Left forelimb (tissue), 1 donor: Measurements from ENCODE around the gene TMSB4X.
"Not testable (repeated sequence)": the region's sequence is repeated elsewhere in the genome, so short reads cannot be mapped to it uniquely, and the experiment has no call there.

ENCODE experiments used
- DNase-seq: peaks from one replicate; pipeline ENCODE4 v3.0.0-alpha.2; 2018; ENCODE audit warnings: low spot score

TMSB4X gene

DNA sequence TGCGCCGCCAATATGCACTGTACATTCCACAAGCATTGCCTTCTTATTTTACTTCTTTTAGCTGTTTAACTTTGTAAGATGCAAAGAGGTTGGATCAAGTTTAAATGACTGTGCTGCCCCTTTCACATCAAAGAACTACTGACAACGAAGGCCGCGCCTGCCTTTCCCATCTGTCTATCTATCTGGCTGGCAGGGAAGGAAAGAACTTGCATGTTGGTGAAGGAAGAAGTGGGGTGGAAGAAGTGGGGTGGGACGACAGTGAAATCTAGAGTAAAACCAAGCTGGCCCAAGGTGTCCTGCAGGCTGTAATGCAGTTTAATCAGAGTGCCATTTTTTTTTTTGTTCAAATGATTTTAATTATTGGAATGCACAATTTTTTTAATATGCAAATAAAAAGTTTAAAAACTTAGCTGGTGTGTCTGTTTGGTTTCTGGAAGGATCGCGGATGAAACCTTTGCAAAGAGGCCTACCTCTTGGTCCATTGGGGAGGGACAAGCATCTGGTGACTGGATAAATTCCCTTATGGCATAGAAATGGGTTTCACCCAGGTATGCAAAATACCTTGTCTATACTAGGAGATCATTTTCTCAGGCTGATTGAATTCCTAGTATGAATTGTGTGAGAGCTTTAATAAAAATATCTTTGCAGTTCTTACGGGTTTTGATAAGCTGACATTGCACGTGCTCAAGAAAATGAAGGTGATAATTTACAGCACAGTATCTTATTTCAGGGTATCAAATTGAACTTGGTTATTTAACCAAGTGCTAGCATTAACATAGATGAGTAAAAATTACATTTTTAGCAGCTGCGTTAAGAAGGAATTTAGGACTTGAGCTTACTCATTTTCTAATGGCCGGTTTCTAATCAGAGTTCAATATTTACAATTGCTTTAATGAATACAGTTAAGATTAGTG lies 2.2 kb downstream of the TMSB4X start:
- DNase-seq, result not testable (repeated sequence)

DNA sequence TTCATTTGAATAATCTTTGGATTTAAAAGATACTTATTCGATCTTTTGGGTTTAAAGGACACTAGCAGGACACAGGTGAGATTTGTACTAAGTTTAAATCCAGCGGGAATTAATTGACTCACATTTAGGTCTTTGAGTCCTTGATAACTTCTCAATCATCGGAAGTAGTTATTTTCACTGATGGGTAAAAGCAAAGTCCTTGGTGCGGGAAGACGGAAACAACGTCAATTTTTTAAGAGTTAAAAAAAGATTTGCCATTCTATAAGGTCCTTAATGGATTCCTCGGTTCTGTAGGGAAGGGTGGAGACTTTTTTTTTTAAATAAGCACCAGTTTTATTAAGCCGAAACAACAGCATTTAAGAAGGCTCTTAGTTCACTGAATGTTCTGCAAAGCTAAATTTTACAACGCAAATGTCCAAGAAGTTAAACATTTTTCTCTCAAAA lies 2.9 kb downstream of the TMSB4X start:
- no peak for DNase-seq

DNA sequence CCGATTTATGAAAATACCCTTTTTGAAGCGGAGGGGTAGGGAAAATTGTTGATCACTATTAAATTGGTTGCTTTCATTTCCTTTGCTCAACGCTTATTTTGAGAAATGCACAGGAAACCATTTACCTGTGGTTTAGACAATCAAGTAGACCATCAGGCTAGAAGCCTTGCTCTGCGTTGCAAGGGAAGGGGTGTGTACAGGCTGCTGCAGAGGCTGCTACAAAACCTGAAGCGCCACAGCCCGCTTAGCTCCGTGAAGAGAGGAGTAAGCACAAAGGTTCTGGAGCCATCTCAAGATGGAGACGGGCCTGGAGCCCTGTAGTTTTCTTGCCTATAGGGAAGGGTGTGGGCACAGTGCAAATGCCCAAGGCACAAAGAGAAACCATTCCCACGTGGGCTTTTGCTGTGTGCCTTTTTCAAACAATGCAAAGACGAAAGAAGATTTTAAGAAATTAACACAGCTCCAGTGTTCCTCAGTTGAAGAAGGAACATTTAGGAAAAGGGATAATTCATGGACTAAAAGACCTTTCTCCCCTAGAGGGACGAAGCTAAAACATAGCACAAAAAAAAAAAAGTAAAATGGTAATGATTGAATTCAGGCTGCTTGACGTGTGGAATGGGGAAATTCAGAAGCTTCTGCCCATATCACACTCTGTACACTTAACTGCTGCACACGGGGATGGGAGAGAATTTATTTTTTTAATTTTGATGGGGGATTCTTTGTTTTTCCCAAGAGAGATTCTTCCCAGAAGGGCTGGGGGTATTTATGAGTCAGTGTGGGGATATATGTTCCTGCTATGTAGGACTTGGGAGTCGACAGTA lies 3.5 kb downstream of the TMSB4X start:
- no peak for DNase-seq

DNA sequence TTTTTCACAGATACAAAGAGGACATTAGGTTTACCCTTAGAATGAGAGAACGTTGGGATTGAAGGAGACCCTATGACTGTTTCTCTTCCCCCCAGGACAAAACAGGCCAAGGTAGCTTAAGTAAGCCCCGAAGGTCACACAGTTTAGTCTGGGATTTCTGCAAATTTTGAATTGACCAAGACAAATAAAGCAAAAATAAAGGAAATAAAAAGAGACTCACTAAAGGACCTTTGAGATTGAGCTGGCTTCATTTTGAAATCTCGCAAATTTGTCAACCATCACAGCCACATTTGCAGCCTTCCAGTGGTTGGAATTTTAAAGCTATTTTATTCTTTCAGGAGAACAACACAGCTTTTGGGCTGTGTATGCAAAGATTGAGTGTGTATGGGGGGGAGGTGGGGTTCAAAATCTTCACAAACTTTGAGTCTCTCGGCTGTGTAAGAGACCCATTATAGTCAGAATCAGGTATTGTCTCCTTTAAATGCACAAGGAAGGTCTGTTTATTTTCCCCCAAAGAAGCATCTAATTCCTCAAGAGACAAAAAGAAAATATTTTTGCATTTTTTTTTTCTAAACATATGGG lies 4.2 kb downstream of the TMSB4X start:
- no peak for DNase-seq

DNA sequence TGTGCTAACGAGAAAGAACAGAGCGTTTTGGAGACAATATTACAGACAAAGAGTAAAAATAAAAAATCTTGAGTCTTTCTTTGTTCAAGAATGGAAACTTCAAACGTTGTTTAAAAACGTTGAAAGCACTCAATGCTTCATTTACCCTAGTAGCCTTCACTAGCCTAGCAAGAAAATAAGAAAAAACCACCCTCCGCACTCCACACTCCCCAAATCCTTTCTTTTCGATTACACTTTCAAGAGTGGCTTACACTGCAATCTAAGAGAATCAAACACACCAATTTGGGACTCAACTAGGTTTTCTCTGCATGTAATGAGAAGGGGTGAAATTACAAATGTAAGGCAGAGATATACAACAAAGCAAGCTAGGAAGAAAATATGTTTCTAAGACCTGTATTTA lies 4.7 kb downstream of the TMSB4X start:
- no peak for DNase-seq

DNA sequence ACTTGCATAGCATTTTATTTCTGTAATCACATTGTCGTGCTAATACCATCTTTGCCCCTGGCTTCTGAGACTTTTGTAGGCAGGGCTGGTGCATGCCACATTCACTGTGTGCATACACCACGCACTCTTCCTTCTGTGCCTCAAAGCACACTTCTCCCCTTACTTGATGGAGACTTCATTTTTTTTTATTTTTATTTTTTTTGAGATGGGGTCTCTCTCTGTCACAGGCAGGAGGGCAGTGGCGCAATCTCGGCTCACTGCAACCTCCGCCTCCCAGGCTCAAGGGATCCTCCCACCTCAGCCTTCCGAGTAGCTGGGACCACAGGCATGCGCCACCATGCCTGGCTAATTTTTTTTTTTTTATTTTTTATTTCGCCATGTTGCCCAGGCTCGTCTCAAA lies 5.1 kb downstream of the TMSB4X start:
- not testable (repeated sequence) for DNase-seq

DNA sequence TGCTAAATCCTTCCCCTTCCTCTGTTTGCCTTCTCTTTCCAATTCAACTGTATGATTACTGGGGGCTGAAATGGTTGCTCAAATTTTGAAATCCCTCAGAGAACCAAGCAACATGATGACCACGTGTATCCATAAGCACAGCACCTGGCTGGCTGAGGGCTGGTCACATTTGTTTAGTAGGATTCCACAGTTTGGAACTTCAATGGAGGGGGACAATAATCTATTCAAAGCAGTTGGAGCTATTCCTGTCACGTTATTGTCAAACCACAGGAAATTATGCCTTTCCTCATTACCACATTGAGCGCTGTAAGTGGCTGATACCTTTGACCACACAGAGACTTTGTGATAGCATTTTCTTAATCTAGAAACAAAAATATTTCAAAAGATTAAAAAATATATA lies 7.0 kb downstream of the TMSB4X start:
- no peak for DNase-seq

DNA sequence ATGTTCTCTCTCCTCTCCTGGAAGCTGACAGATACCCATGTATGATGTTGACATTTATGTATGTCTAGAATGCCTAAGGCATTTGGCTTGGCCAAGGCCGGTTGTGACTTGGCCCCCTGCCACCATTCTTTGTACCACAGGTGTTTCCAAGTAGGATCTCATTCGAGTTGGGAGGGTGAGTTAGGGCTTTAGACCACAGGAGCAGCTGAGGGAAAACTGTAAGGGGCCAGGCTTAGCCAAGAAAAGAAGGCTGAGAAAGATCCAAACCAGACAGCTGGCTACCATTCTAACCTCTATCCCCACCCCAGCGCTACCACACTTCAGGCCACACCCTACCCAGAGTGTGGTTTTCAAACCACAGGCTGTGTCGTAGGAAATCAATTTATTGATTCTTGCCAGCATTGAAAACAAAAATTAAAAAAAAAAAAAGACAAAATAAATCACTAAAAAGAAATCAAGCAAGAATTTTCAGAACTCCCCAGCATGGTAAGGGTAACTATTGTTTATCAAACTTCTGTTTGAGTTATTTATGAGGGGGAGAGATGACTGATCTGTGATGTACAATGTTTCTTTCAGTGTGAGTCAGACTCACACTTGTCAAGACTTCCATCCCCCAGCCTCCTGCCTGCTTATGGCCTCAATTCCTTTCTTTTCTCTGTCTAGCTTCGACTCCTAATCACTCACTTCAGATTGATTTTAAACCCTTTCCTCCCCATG lies 9.9 kb downstream of the TMSB4X start:
- DNase-seq, result no peak

DNA sequence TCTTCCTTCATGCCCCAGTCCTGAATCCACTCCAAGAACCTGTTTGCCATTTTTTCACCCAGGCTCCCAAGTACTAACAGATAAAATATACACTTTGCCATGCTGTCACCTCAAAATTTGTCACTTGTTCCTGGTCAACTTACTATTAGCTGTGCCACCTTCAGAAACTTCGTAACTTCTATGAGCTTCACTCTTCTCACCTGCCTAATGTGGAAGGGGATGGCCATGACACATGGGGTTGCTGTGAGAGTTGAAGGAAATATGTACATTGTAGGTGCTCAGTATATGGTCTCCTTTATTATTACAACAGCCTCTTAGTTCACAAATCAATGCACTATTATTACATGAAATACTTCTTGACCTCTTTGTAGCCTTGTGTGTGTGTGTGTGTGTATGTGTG lies 10.4 kb downstream of the TMSB4X start:
- no peak for DNase-seq

DNA sequence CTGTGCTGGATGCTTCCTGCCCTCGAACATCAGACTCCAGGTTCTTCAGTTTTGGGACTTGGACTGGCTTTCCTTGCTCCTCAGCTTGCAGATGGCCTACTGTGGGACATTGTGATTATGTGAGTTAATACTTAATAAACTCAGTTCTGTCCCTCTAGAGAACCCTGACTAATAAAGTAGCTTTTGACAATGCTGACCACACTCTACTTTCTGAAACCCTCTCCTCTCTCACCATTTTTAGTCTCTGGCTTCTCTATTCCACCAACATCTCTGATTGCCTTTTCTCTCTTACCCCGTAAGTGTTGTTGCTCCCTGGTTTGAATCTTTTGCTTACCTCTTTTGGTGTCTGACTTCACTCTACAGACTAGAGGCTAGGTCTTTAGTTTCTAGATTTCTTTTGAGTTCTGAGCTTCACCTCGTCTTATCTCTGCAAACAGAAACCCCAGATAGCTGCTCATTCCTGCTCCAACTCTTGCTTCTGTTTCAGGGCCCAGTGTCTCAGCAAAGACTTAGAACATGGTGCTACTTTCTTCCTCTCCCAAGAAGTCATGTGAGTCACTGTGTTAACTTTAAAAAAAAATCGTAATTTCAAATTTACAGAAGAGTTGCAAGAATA lies 11.4 kb downstream of the TMSB4X start:
- no peak for DNase-seq

DNA sequence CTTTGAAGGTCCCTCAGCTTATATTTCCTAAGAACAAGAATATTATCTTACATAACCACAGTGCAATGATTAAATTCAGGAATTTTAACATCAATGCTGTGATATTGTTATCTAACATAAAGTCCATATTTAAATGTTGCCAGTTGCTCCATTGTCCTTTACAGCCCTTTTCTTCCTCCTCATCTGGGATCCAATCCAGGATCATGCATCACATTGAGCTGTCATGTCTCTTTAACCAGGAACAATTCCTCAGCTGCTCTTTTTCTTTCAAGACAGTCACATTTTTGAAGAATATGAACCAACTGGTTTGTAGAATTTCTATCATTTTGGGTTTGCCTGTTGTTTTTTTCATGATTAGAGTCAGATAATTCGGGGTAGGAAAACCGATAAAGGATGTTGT lies 12.0 kb downstream of the TMSB4X start:
- DNase-seq, result no peak

DNA sequence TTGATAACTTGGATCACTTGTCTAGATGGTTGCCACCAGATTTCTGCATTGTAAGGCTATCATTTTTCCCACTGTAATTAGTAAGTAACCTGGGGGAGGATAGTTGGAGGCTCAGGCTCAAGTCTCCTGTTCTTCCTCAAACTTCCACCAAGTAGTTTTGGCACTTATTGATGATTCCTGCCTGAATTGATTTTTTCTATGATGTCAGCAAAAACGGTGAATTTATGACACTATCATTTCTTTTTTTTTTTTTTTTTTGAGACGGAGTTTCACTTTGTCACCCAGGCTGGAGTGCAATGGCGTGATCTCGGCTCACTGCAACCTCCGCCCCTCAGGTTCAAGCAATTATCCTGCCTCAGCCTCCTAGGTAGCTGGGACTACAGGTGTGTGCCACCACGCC lies 12.4 kb downstream of the TMSB4X start:
- no peak for DNase-seq

DNA sequence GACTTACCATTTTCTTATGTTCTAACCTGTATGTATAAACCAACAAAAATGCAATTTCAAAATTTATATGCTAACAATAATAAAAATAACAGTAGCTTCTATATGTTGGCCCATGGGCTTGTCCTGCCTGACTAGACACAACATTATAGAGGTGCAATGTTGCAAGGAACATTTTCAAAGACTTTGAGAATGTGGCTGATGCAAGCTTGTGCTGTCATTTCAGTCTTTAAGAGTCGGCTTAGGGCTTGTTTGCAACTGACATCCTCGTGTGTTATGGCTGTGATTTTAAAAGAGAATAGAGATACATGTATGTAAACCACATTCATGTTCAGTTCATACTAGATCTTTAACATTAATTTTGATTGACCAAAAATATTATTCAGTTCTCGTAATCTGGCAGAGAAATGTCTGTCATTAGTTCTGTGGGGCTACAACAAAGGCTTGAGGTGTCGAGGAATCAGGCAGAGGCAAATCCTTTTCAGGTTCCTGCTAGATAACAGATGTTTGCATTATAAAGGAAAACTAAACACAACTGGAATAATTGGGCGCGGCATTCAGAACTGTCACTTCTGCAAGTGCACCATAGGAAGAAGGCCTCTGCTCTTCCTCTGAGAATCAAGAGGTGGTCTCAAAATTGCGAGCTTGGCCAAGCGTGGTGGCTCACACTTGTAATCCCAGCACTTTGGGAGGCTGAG lies 13.1 kb downstream of the TMSB4X start:
- DNase-seq, result no peak

DNA sequence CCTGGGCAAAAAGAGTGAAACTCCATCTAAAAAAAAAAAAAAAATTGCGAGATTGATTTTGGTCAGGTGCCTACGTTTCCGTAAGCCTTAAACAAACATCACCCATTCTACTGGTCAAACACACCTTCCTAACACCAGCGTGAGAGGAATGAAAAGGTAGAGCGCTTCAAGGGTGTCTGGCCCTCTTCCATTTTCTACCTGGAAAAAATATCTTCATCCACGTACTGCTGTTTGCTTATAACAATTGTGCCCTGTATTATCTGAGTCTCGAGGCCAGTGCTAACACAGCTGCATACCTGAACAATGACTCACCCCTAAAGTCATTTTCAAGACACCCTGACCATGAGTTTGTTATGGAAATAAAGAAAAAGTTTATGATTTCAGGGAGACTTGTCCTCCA lies 13.9 kb downstream of the TMSB4X start:
- no peak for DNase-seq

DNA sequence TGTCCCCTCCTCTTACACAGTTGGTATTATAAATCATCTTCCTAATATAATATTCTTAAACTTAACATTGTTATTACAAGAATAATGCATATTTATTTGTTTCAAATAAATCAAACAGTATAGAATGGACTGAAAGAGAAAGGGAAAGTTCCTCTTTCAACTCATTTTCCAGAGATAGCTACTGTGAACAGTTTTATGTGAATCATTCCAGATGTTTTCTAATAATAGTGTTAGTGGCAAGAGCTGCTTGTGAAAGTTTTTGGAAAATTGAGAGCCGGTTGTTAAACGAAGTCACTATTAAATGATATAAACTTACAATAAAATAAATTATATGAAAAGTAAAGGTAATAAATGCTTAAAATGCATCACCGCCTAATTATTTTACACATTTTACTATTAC lies 14.6 kb downstream of the TMSB4X start:
- no peak for DNase-seq

DNA sequence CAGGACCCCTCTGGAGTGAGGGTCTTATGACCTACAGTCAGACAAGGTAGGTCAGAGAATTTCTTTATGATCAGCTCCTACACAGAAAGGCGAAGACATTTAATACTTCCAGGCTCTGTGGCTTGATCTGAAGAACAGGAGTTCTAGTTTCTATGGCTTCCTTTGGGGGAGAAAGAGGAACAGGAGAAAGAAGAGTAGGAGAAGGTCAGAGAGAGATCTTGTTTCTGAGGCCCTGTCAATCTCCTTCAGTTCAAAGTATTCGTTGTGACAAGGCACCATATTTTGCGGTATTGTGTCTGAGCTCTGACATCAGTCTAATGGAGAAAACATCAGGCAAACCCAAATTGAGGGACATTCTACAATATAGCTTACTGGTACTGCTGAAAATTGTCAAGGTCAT lies 16.7 kb downstream of the TMSB4X start:
- DNase-seq, result no peak

DNA sequence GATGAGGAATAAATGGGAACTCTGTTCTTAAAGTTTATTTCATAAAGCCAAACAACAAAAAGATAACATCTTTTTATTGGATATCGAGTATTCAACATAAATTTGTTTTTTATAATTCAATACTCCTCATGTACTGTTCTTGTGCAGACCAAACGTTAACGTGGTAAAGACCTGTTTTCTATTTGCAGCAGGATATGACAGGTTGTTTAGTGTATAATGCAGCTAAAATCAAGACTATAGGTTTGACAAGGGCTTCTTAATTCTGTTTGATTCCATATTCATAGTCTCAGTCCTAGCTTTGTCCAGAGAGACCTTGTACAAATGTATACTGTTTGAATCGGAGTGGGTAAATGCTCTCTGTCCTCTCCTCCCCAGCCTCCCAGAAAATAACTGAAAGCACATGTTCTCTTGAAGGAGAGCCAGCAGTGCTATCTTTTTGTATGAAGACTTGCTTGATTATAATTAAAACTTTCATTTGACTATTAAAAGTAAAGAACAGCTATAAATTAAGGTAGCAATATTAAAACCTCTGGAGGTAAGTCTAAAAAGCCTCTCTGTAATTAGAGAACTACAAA lies 17.7 kb downstream of the TMSB4X start:
- DNase-seq, result no peak

DNA sequence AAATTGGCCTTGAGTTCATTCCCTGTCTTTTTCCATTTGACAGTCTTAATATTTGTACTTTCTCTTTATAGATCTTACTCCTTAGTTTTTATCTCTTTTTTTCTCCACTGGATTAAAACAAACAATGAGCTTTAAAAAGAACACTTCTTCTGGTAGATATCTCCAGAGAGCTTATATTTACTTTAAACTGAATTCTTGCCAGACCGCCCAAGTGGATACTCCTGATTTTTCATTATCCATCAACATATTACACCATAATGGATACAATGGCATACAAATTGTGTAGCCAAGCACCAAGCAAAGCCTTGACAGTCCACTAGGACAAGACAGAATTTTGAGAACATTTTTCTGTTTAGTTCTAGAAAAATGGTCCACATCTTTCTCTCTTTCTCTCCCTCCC lies 18.9 kb downstream of the TMSB4X start:
- DNase-seq, result no peak

DNA sequence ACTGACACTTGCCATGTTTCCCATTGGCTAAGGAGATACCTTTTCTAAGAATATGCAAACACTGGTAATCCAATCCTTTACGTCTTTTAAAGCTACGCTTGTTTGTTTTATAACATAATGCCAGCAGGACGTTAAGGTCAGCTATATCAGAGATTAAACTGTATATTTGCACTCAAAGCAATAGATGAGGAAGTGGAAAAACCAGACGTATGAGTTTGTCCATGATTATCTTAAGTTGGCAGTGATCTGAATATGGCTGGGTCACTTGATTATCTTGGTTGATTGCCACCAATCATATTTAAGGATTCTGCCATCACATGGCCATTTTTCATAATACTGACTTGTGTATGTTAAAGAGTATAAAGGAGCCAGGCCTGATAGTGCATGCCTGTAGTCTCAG lies 19.4 kb downstream of the TMSB4X start:
- DNase-seq, result no peak

DNA sequence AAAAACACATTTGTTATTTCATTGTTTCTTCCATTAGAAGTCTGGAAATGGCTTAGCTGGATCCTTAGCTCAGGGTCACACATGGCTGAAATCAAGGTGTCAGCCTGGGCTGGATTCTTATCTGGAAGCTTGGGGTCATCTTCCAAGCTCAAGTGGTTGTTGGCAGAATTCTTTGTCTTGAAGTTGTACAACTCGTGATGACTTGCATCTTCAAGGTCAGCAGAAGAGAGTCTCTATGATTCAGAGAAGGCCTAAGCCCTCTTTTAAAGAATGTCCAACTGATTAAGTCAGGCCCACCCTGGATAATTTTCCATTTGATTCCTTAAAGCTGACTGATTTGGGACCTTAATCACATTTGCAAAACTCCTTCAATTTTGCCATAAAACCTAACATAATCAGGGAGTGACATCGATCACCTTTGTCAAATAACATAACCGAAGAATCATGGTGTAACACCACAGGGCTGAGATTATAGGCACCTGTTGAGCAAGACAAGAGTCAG lies 22.1 kb downstream of the TMSB4X start:
- no peak for DNase-seq
